Right lobe of liver (tissue), 6 donors: ENCODE measurements around the gene TUBA3C. TPM values are rescaled to one million over a fixed set of nuclear protein-coding genes. Genes with fewer than 3 reads are reported as not detected.
A peak's percentile ranks its signal among the peaks of the same experiment; 100 is the strongest.

Experiments used
- ATAC-seq, 4 donors: fragments of 200-7000 bp; cut with Tn5 transposase; one replicate each; pipeline ENCODE4 v1.9.1; 2020; ENCODE audit warnings: mild to moderate bottlenecking in 4 of 4, moderate library complexity in 4 of 4
- DNase-seq, 3 donors: peaks; one replicate each; pipeline ENCODE4 v3.0.0-alpha.2; 2020
- H3K27ac ChIP-seq, 3 donors: fragments of 200-600 bp; one replicate each; pipeline ENCODE4 v1.8.0; 2022
- H3K27me3 ChIP-seq, 2 donors: fragments of 200-600 bp; one replicate each; pipeline ENCODE4 v1.8.0; 2022
- H3K36me3 ChIP-seq, 4 donors: fragments of 200-600 bp; sonication (generic) in 1 of 4; one replicate each; pipeline versions ENCODE4 v1.5.1 to v1.8.0; 2017 to 2022; ENCODE audit warnings: control low read depth in 1 of 4
- H3K4me1 ChIP-seq, 4 donors: fragments of 200-600 bp; sonication (generic) in 1 of 4; one replicate each; pipeline versions ENCODE4 v1.5.1 to v1.8.0; 2017 to 2022; ENCODE audit warnings: control low read depth in 1 of 4
- H3K4me3 ChIP-seq, 3 donors: fragments of 200-600 bp; one replicate each; pipeline ENCODE4 v1.8.0; 2022
- H3K9me3 ChIP-seq, 4 donors: fragments of 200-600 bp; sonication (generic) in 1 of 4; one replicate each; pipeline versions ENCODE4 v1.5.1 to v1.8.0; 2017 to 2022; ENCODE audit warnings: control low read depth in 1 of 4
- CTCF ChIP-seq, 4 donors: fragments of 200-600 bp in 3 of 4; fragments of 450-650 bp in 1 of 4; IDR thresholded peaks; one replicate each; pipeline versions ENCODE4 v1.5.1 to v1.8.0; 2016 to 2022; ENCODE audit warnings: antibody characterized with exemption in 4 of 4, mild to moderate bottlenecking in 2 of 4
- POLR2A ChIP-seq: fragments of 450-650 bp; IDR thresholded peaks from one replicate; pipeline ENCODE4 v1.6.1; 2017; ENCODE audit warnings: antibody characterized with exemption, mild to moderate bottlenecking
- WGBS: methylation state at CpG from one replicate; pipeline ENCODE4 v1.1.6; 2018; ENCODE audit warnings: low coverage, low lambda C conversion rate; ENCODE audit not compliant: insufficient coverage; ENCODE audit errors: missing lambda C conversion rate; 5-methylcytosine and 5-hydroxymethylcytosine counted together
- intact Hi-C, 2 donors: fragments of 100-400 bp; cut with DNase I; formaldehyde crosslinking; loops; one replicate each; pipeline versions ENCODE4 v1.11.2 to v1.14.1; 2022
- small RNA-seq, 2 experiments: library from RNA; depleted of rRNA; stranded (forward); fragments of <200 nt; gene quantifications; one replicate each; pipeline ENCODE3, GENCODE V24; 2016
- total RNA-seq, 6 experiments: library from RNA; depleted of rRNA in 2 of 6; stranded (reverse); fragments of >200 nt in 2 of 6; fragmentation: NEBNext Ultra II Directional in 3 of 6; extraction: Animal tissue kit (Norgen Biotek cat#: 25700) in 3 of 6; gene quantifications; one replicate each; pipeline versions ENCODE4 v1.1.0 to v1.2.4, GENCODE V29; 2016 to 2023
- donor health status: DM: no; HTN: yes; CAD: no.
- donor health status: DM: no; HTN: no; CAD: no.
- donor health status: DM: no; HTN: no; CAD: no.
- donor health status: DM: no; HTN: yes; CAD: no.
- donor health status: DM: no; HTN: yes; CAD: no.

TUBA3C gene
- total RNA-seq, 6 experiments from 2014 or later = not detected

DNA sequence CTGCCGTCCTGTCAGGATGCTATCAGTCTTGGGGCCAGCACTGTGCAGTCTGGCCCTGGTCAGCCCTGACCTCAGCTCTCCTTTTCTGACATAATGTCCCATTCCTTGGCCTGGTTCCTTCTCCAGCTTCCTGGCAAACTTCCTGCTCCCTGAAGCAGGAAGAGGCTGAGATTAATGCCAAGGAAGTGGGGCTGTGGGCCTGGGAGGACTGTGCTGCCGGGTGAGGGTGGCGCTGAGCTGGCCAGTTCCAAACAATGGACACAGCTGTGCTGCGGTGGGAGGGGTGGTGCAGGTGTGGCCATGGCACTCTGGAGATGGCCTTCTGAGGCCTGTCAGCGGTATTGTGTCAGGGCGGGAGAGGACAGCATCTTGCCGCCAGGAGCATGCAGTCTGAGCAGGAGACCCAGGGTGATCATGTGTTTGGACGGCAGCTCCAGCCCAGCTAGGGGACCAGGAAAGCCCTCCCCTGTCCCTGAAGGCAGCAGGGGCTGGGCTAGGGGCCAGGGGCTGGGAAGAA is 30.9 kb downstream of the TUBA3C start:
- Histone ChIP-seq H3K27me3 (no peaks in the 10 kb centered on the region), H3K4me1 (no peaks in the 10 kb centered on the region), H3K4me3 (no peak overlapping the region), H3K9me3 (no peaks in the 10 kb centered on the region), H3K27ac (no peak overlapping the region), H3K36me3 (no peaks in the 10 kb centered on the region)
- no peak for TF ChIP-seq POLR2A
- TF ChIP-seq CTCF (IDR thresholded peaks at IDR 0.05) = no peak
- 57% methylated on average over 3 of the region's 8 CpGs for WGBS
- ATAC-seq = peak; percentile 58 to 71 (median 66)
- intact Hi-C loops = no loop called here
- DNase-seq = no peak

DNA sequence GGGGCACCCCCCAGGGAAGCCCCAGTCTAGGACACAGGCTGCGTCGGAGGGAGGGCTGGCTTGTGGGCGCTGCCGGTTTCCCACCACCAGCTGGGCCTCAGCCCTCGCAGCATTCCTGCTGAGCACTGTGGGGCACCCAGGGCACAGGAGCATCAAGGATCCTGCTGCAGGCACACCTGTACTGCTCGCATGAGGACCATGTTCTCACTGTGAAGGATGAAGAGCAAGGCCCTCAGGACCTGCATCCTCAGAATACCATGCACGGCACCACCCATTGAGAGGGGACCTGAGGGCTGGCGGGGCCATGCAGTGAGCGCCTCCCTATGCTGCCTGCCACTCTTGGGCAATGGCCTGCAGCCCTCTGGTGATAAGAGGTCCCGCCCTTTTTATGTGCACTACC is 31.4 kb downstream of the TUBA3C start:
- Histone ChIP-seq H3K36me3 (no peaks in the 10 kb centered on the region), H3K9me3 (no peaks in the 10 kb centered on the region)
- WGBS = no CpG with 5 or more reads among the region's 10 CpGs

DNA sequence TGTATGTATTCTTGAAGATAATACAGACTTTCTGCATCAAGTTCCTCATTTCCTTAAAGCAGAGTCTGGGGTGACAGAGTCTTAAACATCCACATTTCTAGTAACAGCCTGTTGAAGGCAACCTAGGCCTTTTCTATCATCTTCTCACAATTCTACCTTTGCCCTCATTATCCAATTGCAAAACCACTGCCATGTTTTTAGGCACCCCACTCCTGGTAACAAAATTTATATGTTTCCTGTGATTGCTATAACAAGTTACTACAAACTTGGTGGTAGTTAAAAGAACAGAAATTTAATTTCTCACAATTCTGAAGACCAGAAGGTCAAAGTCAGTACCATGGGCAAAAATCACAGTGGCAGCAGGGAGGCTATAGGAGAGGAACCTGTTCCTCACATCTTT is 33.1 kb downstream of the TUBA3C start:
- H3K4me1 ChIP-seq = no peaks in the 10 kb centered on the region
- no peak for DNase-seq
- no peak overlapping the region for H3K4me3 ChIP-seq
- no peaks in the 10 kb centered on the region for H3K9me3 ChIP-seq
- no peaks in the 10 kb centered on the region for H3K27me3 ChIP-seq
- no peaks in the 10 kb centered on the region for H3K36me3 ChIP-seq
- H3K27ac ChIP-seq = no peak overlapping the region
- ATAC-seq = no peak
- intact Hi-C loops = no loop called here
- no peak for TF ChIP-seq CTCF (IDR thresholded peaks at IDR 0.05)
- no peak for TF ChIP-seq POLR2A

More for the DNA sequence above, 31.4 kb downstream of the TUBA3C start:
- peak in 1 of 4 donors; percentile 6 for ATAC-seq
- Histone ChIP-seq H3K4me1 (no peaks in the 10 kb centered on the region), H3K4me3 (no peak overlapping the region), H3K27ac (no peak overlapping the region), H3K27me3 (no peaks in the 10 kb centered on the region)
- TF ChIP-seq CTCF (IDR thresholded peaks at IDR 0.05) = no peak
- TF ChIP-seq POLR2A = no peak
- no peak for DNase-seq
- intact Hi-C loops = no loop called here

Small RNA genes lying within 50 kb of the gene (small RNA-seq; reads per million reads assigned to genes)
- 0 reads per million in 2 experiments for gene AL139327.4
